GM20000 (cell line): ENCODE results near the gene C1QTNF1.

Source experiments
- DNase-seq: peaks from one replicate; pipeline ENCODE4 v3.0.0; 2012; ENCODE audit warnings: low spot score
- TF ChIP-seq, protein P1 (sequence below): IDR thresholded peaks from 2 replicates; pipeline ENCODE4 v1.5.1; 2012; ENCODE audit warnings: mild to moderate bottlenecking, control low read depth; ENCODE audit errors: extremely low read depth, missing control alignments

C1QTNF1 gene

DNA sequence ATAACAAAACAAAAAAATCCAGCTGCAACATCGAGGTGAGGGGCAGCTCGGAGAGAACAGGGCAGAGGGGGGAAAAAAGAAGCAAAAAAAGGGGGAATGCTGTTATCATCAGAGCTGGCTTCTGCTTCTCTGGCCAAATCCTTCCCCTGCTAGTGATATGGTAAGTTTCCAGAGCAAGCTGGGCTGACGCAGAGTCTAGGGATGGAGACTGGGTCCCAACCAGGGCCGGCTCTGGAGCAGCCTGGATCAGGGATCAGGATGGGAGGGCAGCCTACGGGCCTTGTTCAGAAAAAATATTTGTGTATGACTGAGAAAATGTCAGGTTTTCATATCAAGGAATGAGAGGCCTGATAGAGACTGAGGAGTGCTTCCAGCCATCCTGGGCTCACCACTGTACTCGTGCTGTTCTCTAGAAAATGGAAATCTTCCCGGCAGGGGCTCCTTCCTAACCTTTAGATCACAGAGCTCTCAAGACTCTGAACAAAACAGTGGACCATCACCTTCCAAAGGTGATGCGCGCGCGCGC, 726 bp upstream of the C1QTNF1 start:
- TF ChIP-seq, protein P1, sequence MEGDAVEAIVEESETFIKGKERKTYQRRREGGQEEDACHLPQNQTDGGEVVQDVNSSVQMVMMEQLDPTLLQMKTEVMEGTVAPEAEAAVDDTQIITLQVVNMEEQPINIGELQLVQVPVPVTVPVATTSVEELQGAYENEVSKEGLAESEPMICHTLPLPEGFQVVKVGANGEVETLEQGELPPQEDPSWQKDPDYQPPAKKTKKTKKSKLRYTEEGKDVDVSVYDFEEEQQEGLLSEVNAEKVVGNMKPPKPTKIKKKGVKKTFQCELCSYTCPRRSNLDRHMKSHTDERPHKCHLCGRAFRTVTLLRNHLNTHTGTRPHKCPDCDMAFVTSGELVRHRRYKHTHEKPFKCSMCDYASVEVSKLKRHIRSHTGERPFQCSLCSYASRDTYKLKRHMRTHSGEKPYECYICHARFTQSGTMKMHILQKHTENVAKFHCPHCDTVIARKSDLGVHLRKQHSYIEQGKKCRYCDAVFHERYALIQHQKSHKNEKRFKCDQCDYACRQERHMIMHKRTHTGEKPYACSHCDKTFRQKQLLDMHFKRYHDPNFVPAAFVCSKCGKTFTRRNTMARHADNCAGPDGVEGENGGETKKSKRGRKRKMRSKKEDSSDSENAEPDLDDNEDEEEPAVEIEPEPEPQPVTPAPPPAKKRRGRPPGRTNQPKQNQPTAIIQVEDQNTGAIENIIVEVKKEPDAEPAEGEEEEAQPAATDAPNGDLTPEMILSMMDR, result no peak
- no peak for DNase-seq

DNA sequence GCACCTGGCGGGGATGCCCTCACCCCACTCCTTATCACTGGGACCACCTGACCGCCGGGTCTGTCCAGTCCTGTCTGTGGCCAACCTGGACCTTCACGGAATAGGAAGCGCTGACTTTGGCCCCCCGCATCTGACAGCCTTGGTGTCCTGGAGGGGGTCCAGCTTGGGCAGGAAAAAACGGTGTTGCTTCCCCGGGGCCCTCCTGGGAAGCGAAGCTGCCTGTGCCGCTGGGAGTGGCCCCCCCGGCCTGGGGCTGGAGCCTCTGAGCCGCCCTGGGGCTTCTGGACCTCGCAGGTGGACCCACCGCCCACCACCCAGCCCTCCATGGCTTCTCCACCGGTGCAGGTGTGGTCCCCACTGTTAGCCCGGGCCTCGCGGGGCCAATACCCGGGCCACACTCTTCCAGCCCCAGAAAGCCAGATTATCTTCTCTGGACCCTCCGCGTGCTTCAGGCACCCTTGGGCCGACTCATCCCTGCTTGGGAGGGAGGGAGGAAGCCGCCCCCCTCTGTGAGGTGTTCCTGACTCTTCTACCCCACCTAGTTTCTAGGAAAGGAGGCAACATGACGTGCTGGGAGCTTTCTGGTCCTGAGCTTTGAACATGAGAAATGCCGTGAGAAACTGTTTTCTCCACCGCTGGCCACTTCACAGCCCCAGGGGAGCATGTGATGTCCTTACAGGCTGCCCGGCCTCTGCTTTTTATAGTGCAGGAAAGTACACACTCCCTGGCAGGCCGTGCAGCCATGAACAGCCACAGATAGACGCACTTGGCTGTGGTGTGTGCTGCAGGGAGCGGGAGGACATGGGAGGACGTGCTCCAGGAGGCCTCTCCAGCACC, 1.1 kb downstream of the C1QTNF1 start:
- TF ChIP-seq, protein P1, result no peak
- no peak for DNase-seq

DNA sequence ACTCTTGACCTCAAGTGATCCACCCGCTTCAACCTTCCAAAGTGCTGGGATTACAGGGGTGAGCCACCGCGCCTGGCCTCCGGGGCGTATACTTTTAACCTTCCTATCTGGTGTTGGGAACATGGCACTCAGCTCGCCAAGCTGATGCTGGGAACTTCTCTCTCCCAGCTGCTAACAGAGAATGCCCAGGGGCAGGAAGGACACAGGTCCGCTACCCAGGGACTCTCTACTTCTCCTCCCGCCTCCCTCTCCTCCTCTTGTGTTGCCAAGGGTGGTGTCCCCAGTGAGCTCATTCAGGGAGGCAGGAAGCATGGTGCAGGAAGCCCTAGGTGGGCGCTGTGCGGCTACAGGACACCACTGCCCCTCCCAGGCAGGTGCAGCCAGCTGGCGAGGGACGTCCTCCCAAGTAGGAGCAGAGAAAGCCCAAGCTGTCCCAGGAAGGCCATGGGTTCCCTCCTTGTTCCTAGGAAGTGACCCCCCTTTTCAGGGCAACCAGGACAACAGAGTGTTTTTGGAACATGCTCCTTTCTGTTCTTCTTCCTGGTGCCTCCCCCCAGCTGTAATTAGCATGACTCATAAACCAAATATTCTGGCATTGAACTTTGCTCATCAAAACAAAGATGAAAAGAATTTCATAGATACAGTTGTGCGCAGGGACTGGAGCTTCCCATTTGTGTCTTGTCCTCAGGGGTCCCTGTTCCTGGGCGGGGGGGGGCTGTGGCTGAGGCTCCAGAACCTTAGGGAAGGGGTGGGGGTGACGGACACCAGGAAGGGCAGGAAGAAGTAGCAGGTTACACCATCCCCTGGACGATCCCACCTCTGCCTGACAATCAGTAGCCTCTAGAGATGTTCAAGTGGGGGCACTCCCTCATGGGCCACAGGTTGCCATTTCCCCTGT, 2.7 kb downstream of the C1QTNF1 start:
- TF ChIP-seq, protein P1, result no peak
- no peak for DNase-seq

DNA sequence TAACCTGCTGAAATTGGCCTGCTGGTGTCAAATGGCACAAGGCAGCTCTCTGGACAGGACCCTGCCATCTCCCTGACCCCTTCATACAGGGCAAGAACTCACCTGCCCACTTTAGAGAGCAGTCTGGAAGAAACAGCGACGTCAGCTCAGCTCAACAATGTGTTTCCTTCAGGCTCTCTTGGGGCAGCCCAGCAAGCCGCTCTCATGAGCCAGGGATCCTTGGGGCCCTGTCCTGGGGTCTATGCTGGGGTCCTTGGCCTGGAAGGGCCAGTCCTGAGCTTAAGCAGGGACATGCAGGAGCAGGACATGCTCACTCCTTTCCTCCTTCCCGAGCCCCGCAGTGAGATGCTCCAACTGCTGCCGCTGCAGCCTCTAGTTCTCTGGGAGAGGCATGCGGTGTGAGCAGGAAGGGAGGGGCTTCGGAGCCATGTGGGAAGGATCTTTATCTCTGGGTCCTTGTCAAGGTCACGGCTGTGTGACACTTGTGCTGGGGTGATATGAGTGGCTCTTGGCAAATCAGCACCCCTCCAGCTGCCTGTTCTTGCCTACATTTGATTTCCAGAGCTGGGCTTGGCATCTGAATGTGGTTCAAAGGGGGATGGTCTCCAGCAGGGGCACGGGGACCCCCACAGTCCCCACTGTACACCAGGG, 3.4 kb downstream of the C1QTNF1 start:
- TF ChIP-seq, protein P1, result no peak
- DNase-seq, result no peak

DNA sequence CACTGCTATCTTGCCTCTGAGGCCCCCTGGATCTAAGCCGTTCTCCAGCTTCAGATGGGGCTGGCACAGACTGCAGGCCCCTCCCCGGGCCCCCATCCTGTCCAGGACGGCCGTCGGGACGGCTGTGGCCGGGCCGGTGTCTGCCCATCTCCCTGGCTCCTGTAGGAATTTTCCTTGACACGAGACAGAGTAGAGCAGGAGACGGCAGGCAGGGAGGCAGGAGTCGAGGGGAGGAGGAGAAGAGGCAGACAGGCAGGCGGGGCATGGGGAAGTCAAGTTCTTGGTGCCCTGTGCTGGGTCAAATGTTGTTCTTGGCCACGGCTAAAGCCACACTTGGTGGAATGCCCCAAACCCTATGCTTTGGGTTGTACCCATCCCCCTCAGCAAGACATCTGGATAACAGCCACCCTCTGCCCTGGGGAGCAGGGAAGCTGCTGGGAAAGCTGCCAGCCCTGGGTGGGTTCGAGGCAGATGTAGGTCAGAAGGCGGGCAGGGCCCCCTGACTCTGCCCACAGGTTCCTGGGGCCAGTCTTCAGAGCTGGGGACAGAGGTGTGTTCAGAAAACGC, 4.0 kb downstream of the C1QTNF1 start:
- DNase-seq, result no peak
- TF ChIP-seq, protein P1, result no peak

DNA sequence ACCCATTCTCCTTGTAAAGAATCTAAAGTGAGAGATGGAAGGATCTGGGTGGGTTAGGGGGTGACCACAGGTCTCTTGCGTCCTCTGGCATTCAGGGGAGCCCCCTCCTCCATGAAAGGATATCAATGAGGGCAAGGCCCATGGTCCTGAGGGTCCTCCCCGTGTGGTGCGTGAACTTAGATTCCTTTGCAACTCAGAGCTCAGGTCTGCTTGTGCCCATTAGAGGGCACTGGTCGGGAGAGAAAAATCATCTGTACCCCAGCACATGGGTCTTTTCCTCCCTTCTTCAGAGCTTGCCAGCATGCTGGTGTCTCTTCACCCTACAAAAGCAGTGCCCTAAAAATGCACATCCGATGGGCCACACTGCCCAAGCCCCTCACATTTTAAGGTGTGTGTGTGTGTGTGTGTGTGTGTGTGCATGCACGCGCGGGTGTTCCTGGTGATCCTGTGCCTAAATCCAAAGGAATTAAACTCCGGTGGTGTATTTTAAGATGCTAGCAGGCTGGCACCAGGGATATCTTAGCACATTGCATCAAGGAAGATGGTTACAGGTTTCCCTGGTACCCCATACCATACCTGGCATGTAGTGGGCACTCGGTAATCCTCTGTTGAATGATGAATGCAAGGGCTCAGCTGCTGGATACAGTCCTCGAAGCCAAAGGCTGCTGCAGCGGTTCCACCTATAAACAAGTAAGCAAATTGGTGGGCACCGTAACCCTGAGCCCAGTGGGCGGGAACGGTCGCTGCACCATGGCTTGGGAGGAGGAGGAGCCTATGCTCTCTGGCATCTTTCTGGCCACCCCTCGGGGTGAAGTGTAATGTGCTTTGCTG, 4.7 kb downstream of the C1QTNF1 start:
- no peak for DNase-seq

More for the DNA sequence above, 4.7 kb downstream of the C1QTNF1 start:
- TF ChIP-seq, protein P1, result no peak
